COLO829 (cell line): ENCODE measurements around the gene MYLK.
A peak's percentile ranks its signal among the peaks of the same experiment; 100 is the strongest.

Experiments used
- DNase-seq: peaks from one replicate; pipeline ENCODE4 v3.0.0; 2012; ENCODE audit warnings: low spot score

The MYLK gene

DNA sequence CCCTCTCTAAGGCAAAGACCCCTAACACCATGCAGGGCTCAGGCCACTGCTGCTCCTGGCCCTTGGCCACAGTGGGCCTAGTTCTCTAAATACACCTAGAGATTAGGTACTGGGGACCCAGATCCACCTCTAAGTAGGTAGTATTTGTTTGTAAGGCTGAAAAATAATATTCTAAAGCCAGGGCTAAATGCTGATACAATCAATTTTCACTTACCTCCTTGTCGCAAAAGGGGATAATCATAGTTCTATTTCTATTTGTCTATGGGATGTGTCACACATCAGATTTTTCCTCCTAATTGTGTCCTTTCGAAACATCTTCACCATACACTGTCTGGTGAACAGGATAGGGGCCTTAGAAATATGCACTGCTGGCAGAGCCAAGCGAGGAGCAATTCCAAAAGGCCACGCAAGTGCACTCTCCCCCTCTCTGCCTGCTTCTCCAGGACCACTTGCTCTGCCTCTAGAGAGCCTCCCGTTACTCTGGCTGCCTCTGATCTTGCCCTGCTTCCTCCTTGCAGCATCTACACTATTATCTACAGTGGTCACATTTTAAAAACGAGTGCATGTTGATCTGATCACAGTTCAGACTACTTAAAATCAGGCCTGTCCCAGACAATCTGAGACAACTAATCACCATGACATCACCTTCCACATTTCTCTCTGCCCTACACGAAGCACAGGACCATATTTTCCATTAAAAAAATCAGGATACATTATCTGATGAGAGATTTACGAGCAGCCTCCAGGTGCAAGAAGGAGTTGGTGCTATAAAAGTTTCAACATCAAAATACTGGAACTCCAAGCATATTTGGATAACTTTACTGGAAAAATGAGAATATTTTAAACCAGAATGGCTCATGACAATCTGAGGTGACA lies 115.4 kb downstream of the MYLK start:
- DNase-seq: no peak

DNA sequence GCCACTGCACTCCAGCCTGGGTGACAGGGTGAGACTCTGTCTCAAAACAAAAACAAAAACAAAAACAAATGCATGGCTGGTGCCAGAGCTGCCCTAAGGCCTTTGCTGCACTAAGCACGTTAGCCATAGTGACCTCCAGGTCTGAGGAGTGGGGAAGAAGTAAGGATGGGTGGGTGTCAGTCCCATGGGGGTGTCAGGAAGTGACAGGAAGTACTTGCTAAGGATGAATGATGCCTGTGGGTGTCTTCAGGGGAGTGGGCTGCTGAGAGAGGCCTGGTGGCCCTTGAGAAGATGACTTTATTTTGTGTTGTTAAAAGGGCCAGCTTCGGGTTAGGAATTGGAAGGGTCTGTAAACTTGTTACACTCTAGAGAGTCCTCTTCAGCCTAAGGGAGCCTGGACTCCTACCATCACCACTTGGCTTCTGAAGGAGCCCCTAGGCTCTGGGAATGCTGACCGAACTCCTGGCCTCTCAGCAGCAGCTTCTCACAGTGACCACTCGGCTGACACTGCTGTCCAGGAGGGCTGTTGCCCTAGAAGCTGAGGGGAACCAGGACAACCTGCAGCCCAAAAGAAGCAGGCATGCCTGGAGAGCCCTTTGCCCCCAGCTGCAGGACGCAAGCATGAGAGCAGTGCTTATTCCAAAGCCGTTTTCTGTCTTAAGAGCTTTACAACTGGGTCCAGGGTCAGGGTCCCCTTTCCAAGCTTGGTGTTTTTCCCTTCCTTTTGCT lies 116.4 kb downstream of the MYLK start:
- no peak for DNase-seq

DNA sequence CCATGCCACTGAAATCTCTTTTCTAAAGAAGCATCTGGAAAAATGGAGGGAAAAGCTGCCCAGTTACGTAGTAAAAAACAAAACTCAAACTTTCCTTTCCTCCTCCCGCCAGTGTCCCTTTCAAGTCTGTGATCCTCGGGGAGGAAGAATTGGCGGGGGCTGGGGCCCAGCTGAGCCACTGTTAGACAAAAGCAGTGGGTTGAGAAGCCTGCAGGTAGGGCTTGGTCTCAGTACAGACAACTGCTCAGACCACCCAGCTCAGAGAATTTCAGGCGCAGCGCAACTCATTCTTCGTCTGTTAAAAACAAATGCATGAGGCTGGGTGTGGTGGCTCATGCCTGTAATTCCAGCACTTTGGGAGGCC lies 117.1 kb downstream of the MYLK start:
- no peak for DNase-seq

DNA sequence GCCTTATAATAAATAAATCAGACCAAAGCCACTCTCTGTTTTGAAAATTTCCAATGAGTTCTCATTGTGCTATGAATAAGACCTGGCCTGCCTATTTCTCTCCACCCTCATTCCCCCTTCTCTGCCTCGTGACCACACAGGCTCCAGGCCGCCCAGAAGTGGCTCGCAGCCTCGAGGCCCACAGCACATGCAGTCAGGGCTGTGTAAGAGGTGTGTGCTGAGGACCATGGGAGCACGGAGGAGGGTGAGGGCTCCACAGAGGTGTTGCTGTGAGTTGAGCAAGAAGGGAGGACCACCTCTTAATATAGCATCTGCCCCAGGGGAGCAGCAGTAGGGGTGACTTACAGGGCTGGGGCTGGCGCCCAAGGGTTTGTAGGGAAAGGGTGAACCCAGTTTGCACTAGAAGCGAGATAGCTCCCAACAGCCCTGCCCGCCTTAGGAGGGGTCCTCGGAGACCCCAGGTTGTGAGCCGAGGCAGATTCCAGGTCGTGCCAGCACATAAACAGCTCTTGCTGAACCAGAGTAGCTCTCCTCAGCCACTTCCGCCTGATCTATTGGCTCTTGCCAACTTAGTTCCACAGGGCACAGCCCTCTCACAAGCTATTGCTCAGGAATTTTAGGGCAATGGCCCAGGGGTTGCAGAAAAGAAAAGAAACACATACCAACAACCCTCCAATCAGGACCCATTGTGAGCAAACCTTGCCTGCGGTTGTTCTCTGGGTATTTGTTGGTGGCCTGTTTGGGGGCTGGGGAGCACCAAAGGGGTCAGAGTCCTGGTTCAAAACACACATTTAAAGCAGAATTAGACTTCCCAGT lies 117.7 kb downstream of the MYLK start:
- DNase-seq: no peak

DNA sequence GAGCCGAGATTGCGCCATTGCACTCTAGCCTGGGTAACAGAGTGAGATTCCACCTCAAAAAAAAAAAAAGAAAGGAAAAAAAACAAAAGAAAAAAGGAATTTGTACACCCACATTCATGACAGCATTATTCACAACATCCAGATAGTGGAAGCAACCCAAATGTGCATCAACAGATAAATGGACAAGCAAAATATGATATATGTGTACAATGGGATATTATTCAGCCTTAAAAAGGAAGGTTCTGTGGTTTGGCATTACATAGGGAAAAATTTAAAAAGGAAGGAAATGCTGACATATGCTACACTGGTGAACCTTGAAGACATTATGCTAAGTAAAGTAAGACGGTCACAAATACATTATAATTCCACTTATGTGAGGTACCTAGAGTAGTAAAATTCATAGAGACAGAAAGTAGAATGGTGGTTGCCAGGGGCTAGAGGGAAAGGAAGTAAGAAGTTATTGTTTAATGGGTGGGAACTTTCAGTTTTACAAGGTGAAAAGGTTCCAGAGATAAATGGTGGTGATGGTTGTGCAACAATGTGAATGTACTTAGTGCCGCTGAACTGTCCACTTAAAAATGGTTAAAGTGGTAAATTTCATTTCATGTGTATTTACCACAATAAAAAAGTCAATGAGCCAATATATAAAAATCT lies 118.5 kb downstream of the MYLK start:
- no peak for DNase-seq

DNA sequence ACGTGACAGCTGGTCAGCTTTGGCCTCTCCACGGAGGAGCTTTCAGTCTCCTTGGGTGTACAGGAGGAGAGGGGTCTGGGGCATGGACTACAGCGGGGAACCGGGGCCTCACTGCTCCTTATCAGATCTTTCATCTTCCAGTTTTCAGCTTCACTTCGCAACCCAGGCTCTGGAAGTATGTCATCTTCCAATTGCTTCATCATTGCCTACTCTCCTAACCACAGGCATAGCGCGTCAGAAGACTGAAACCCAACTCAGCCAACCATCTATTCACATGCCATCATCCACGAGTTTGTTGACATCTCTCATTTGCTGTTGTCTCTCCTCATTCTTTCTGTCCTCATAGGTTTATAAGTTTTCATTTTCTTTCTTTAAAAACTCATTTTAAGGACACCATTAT lies 119.5 kb downstream of the MYLK start:
- no peak for DNase-seq

DNA sequence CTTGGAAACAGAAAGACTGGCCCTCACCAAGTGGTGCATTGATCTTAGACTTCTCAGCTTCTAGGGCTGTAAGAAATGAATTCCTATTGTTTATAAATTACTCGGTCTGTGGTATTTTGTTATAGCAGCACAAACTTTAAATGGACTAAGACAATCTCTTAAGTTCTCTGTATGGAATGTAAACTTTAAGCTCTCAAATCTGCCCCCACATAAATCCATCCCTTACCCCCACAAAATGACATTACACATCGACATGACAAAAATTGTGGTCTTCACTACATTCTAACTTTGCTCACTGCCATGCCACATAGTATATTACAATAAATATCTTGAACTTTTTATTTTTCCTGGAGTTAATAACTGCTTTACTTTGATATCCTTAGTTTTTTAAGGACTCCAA lies 121.3 kb downstream of the MYLK start:
- no peak for DNase-seq

DNA sequence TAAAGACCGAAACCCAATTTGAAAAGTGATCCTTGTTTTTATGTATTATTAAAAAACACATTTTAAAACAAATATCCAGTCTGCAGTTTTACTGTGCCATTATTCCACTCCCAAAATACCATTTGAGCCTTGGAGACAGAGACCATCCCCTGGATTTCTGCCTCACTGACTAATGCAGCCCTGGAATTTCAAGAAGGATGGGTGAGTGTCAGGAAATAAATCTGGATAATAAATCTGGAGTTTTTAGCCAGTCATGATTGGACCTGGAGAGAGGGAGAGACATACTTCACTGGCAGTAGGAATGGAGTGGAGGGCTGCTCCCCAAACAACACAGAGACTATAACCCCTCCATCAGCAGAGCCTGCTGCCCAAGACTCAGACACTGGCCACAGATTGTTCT lies 123.3 kb downstream of the MYLK start:
- DNase-seq: no peak

DNA sequence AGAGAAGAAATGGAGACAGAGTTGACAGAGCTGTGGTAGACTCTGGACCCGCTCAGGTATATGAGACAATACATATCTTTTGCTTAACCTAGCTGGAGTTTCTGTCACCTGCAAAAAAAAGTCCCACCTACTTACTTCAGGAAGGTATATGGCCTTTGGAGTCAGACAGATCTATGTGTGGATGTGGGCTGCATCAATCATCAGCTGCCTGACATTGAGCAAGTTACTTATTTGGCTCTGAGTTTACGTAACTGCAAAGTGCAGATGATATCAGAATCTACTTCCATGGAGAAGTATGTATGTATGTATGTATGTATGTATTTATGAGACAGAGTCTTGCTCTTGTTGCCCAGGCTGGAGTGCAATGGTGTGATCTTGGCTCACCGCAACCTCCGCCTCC lies 124.3 kb downstream of the MYLK start:
- DNase-seq: no peak

DNA sequence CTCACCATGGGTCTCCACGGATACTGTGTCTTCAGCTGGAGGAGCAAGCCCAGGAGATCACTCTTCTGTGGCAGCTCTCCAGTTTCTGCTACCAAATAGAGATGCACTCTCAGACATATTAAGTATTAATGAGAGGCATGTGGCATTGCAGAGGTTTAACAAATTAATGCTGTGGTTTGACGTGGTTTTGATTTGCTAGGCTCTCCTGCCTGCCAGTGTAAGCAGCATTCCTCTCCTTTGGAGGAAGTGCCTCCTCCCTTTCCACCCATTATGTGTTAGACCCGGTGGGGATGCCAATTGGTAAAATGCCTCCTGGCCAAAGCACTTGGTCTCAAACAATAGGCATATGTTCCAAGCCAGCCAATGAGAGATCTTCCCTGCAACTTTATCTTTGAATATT lies 124.8 kb downstream of the MYLK start:
- DNase-seq: no peak

DNA sequence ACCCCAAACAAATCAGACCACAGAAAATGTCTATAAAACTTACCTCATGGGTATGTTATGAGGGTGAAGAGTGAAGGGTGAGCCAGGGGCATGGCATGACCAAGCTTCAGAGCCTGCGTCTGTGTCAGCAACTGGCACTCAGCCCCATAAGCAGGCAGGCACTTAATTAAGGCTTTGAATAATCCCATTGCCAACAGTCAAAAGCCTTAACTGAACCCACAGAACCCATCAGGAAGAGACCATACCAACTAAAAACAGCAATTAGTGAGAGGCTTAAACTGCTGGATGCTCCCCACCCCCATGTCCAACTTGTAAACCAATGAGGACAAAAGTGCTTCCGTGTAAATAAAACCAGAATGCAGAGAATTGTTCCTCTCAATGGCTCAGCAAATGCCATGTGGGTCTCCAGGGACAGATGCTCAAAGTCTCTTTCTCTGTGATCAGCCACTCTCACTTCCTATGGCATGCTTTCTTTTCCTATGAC lies 126.0 kb downstream of the MYLK start:
- DNase-seq: no peak

DNA sequence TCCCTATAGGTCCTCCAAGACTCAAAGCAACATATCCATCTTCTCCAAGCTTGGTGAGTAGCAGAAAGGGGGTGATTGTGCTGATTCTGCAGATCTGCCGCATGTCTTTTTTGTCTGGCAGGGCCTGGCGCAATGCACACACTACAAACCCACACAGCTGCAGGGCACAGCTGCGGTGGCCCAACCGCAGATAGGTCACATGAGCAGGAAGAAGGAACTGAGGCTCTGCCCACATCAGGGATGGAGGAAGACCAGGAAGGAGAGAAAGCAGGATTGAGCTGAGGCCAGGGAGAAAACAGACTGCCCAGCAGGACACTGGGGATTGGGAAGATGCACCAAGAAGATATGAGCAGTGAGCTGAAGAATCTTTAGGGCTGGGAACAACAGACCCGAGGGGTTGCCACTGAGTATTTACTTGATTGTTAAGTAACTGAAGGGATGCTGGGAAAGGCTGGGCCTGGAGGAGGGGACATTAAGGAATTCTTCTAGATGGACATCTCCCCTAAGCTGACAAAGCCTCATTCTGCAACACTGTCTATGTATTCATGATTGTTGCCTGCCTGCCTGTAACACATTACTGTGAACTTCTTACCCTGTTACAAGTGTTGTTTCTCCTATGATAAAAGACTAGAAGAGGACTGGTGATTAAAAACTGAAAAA lies 126.7 kb downstream of the MYLK start:
- no peak for DNase-seq

DNA sequence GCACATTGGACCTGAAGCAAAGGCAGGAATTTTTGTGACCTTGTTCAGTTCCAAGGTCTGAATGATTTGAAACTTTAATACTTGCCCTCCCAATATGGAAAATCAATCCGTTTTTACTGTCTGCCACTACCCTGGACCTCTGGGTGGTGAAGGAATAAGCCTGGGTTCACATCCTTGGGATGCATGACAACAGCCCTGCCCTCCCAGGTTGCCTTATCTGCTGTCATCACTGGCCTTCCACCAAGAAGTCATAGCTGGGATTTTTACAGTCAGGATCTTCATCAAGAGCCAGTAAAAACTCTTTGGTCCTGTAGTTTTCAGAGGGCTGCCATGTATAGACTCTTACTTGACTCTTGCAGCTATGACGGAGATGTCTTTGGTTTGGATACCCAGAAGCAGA lies 128.6 kb downstream of the MYLK start:
- no peak for DNase-seq

DNA sequence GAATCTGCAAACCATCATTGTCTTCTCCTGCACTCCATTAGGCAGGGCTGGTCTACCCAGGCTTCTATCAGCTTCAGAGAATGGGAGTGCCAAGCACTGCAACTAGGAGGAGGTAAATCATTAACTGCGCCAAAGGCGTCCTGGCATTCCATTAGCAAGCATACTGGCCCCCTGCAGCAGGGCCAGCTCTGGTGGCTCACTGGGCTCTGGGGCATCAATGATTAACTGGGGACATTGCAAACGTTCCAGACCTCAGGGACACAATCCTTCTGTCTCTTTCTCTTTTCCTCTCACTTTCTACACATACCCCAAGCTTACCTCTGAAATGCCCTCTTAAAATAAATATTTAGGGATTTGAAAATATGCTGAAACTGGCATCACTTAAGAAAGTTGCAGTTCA lies 129.0 kb downstream of the MYLK start:
- DNase-seq: no peak

DNA sequence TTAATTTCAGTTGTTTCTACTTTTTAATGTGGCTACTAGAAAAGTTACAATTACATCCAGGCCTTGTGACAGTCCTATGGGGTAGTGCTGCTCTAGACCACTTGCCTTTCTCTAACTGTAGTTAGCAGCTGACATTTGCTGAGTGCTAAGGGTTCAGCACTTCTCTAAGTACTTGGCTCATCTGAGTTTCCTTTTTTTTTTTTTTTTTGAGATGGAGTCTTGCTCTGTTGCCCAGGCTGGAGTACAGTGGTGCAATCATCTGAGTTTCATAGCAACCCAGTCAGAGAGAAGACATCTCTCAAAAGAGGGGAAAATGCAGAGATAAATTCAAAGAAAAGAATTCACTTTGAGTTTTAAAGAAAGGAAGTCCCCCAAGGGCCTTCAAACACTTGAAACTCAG lies 130.8 kb downstream of the MYLK start:
- DNase-seq: no peak

DNA sequence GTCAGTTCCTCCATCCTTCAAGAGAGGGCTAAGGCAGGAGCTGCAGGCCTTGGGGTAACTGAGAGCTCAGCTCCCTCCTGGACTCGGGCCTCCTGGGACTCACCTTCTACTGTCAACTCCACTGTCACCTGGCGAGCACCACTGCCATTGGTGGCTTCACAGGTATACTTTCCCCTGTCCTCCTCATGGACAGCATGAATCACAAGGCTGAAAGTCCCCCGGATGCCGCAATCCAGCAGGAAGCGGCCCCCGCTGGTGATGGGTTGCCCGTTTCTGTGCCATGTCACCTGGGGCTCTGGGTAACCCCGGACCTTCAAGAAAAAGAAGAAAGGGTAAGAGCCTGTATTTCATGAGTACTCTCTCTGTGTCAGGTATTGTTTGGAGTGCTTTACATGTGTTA lies 131.9 kb downstream of the MYLK start:
- no peak for DNase-seq

DNA sequence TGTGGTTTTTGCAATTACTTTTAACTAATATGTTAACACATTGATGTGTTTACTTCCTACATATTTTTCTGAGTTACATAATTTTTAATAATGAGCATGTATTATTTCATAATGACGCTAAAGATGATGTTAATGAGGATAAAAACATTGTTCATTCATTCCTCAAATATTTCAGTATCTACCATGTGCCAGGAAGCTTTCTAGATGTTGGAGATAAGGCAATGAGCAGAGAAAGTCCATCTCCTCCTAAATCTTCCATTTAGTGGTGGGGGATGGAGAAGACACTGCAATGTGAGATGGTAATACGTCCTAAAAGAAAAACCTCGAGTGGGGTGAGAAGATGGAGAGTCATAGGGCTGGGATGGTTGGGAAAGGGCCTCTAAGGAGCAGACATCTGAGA lies 132.7 kb downstream of the MYLK start:
- no peak for DNase-seq

DNA sequence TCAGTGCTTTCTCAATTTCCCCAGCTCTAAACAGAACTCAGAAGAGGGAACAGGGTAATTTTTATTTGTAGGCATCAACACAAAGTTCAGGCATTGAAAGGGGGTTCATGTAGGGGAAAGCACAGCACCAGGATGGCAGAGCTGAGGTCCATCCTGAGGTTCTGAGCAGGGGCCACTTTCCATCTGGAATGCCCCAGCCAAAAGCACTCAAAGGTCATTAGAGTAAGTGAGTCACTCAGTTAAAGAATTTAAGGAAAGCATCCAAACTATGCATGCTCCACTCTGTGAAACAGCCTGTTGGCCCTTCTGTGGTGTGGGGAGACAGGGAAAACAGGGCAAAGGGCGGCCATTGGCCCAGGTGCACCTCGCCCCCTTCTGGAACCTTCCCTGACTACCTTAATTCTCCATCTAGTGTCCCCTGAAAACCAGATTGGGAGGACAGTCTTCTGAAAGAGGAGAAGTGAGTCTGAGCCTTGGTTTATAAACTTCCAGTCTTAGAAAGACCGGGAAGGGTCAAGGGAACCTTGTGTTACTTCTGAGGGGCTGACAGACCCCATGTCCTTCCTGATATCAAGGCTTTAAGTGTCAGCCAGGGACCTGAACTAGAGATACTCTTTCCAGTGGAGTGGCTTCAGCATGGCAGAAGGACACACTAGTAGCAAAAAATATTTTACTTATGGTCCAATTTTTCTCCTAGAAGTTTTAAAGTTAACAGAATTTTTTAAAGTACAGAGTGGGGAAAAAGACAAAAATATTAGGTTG lies 133.3 kb downstream of the MYLK start:
- DNase-seq: peak; percentile 69

DNA sequence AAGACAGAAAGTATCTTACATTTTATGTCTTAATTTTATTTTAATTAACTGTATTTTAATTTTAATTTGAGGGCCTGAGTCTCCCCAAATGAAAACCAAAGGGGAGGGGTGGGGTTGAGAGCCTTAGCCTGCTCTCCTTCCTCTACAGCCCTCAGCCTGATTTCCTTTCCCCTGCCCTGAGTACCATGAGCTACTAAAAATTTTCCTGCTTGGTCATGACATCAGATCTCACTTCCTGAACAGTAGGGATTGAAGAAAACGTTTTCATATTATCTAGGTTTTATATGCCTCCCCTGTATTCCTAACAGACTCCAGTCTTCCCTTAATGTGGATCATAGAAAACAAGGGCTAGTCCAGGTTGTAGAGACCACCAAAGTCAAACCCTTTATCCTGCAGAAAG lies 133.9 kb downstream of the MYLK start:
- no peak for DNase-seq

DNA sequence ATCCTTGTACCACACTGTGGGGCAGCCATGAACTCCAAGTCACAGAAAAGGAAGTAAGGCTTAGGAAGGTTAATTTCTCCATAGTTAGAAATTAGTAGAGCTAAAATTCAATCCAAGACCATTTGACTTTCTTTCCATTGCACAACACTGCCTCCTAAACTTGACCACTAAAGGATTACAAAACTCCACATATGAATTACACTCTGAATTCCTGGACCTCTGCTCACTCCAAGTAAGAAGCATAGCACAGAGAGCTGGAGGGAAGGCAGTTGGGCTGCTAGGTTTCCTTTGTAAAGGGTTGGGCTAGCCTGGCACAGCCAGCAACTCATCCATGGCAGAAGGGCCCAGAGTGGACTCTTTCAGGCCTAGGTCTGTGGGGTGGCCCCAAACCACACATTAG lies 134.4 kb downstream of the MYLK start:
- DNase-seq: no peak
